ENCODE results near the gene RESP18.
"Not testable (repeated sequence)": the region's sequence is repeated elsewhere in the genome, so short reads cannot be mapped to it uniquely, and the experiment has no call there.

Gene RESP18

DNA sequence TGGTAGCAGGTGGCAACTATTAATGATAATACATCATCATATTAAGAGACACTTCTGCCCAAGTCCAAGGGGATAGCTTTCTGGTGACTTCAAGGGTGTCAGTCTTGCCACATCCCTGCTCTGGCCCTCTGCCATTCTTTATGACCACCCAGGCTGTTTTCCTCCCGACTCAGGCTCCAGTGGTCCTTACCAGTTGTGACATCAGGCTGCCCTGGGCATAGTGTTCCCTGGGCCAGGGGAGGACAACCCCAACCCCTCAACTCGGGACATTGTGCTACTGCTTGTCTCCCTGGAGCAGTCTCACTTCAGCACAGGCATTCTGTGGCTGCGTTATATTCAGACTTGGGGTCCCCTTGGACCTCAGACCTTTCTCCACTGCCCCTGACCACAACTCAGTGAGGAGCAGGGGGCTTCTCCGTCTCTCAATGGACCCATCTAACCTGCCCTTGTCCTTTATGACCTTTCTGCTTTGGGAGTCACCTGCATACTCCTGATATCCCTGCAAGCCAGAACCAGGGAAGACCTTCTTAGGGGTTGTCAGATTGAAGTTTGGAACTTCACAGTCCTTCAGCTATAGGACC lies 40.5 kb downstream of the RESP18 start:
- DNase-seq (ENCODE audit: low spot score): no peak

DNA sequence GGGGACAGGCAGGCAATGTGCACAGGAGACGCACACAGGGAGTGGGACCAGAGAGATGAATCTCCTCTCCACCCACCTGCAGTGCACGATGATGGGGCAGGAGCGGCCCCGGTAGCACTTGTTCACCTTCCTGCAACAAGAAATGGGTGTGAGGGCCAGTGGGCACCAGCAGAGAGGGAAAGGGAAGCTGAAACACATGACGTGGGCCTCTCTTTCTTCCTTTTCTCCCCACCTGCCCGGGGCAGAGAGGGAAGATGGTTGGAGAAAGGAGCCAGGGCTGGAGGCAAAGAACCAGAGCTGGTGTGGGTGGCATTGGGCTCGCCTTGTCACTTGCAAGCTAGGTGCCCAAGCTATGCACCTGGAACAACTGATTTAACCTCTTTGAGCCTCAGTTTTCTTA lies 41.1 kb downstream of the RESP18 start:
- no peak for DNase-seq (ENCODE audit: low spot score)

DNA sequence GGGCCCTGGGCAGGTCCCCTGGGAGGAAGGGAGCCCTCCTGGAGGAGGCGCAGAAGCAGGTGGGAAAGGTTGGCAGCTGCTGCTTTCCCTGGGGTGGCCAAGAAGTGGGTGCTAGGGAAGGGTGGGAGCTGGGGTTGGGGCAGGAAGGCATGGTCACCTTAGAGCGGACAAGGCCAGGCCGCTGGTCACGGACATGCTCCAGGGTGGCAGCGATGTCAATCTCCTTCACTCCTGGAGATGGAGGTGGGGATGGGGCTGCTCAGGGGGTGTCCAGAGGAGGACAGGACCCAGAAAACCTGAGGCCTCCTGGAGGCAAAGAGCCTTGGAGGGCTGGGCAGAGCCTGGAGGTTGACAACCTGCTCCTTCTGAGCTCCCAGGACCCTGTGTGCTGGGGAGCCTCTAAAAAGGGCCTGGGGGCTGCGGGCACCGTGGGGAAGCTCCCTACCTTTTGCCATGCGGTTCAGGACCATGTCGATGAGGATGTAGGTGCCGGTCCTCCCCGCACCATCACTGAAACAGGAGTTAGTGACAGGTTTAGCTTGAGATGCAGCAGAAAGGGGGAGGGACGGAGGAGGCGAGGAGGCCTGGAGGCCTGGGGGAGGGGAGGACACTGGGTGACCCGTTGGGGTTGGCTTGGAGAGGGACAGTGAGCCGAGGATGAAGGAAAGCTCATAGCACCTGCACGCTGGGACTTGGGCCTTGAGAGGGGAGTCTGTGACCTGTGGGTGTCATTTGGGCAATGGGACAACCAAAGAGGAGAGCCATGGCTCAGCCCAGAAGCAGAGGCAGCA lies 42.0 kb downstream of the RESP18 start:
- DNase-seq (ENCODE audit: low spot score): no peak

DNA sequence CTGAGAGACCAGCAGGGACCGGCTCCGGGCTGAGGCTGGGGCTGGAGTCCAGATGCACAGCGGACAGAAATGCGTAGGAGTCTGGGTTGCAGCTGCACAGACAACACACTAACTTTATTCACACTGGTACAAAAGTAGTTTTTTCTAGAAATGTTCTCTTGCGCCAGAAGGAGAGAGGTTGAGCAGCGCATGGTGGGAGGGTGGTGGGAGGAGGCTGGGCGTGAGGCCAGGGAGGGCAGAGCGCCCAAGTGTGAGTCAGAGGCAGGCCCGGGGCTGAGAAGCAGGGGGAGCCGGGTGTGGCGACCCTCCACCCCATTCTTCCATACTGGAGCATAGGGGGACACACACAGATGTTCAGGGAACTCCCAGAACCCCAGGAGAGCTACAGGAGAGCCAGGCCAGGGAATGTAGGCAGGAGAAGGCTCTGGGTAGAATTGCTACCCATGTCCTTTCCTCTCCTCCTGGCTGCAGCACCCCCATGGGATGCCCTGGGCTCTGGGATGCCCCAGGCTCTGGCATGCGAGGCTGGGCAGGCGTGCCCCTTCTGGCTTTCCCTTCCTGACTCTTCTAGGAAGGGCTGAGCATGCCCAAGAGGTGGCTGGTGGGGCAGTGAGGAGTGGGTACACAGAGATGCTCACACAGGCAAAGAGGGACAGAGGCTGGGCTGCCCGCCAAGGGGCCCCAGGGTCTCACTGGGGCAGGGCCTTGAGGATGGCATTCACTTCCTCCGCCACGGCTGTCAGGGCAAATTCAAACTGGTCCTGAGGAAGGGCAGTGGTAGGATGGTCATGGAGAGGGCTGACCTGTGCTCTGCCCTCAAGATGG lies 42.8 kb downstream of the RESP18 start:
- DNase-seq (ENCODE audit: low spot score): no peak

DNA sequence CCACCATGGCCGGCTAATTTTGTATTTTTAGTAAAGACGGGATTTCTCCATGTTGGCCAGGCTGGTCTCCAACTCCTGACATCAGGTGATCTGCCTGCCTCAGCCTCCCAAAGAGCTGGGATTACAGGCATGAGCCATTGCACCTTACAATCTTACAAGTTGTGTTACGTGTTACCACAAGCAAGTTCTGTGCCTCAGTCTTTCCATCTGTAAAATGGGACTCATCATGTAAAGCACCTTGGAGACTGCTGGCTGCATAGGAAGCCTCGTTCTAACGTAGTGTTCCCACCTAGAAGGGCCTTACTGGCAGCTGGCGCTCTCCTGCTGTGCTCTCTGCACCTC lies 43.4 kb downstream of the RESP18 start:
- DNase-seq (ENCODE audit: low spot score): no peak

DNA sequence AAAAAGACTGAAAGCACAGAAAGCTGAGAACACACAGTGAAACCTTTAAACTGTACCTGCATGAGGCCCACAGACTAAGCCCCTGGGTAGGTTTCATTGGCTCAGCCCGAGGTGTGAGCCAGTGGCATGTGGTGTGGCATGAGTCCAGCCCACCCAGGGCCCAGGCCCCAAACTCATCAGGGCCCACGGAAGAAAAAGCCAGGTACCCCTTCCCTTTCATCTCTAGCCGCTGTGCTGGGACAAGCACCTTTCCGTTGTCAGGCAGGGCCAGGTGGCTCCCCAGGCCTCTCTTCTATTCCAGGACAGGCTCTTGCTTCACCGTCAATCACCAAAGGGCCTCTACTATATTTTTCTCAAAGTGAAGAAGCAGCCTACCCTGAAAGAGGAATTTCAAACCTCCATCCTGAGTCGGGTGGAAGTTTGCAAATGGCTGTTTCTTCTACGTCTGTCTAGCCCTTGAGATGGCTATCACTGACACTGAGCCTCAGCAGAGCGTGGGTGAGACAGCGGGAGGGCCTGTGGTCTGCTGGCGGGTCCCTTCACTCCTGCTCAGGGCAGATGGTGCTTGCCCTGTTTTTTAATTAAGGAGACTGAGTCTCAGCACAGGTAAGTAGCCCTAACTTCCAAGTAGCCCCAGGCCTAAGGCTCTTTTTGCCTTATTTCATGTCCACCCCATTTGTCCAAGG lies 44.8 kb downstream of the RESP18 start:
- DNase-seq (ENCODE audit: low spot score): no peak

DNA sequence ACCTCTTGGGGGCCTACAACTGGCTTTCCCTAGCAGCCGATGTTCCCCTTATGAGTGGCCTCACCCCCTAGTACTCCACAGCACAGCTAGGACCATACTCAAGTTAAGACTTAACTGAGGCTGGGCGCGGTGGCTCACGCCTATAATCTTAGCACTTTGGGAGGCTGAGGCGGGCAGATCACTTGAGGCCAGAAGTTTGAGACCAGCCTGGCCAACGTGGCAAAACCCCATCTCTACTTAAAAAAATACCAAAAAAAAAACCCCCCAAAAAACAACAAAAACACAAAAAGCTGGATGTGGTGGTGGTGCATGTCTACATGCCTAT lies 45.5 kb downstream of the RESP18 start:
- not testable (repeated sequence) for DNase-seq (ENCODE audit: low spot score)

DNA sequence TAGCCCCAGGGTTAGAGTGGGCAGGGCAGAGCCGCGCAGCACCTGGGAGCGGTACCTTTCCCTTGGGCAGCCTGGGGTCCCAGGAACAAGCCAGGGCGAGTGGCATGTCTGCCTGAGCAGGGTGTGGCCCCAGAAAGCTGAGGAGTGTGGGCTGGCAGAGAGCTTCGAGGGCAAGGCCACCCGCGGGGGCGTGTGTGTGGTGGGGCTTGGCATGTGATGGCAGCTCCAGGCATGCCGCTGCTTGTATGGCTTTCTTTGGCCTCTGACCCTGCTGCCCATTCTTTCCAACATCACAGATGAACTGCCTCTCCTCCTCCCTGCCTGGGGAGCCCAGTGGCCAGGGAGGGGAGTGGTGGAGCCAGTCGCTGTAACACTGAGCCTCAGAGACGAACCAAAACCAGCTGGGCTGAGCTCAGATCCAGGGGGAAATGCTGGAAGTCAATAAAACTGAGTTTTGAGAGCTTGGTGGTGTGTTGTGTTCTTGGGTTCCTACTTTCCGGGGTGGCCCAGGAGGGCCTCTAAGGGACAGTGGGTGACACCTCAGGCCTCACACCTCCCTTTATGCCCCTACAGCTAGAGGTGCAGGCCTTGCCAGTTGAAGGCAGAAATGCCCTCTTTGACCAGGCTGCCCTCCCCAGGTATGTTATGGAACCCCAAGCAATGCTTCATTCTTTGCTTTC lies 46.0 kb downstream of the RESP18 start:
- no peak for DNase-seq (ENCODE audit: low spot score)

DNA sequence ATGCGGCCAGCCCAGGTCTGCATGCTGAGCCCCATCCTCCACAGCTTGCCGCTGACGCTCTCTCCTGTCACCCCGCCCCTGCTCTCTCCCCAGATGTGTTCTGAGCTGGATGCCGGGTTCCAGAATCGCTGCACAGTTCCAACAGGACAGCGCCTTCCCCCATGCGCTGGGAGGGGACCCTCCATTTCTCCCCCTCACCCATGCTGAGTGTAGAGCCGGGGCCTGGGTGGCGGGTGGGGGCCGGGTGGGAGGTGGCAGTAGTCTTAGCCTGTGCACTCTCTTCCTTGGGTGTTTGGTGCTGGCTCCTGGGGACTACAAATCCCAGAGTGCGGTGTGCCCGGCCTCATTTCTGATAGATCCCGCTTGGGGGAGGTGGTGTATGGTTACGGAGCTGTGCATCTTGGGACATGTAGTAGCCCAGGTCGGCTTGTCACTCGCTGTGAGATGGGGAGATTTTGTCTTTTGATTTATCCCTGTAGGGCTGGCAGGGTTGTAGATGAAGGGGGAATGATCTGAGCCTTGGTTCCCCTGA lies 46.6 kb downstream of the RESP18 start:
- no peak for DNase-seq (ENCODE audit: low spot score)

DNA sequence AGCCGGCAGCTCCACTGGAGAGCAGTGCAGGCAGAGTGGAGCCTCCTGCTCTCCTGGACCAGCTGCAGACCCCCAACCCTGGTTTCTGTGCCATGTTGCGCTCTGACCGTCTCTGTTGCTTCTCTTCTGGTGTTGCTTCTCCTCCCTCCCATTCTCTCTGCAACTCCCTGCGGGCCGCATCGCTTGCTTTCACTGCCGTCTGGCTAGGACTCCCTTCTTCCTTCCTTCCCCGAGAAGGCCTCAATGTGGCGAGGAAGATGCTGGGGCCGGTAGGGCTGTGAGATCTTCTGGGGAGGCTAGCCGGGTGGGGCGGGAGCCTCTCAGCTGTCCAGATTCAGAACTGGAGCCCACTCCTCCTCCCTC lies 47.2 kb downstream of the RESP18 start:
- no peak for DNase-seq (ENCODE audit: low spot score)

DNA sequence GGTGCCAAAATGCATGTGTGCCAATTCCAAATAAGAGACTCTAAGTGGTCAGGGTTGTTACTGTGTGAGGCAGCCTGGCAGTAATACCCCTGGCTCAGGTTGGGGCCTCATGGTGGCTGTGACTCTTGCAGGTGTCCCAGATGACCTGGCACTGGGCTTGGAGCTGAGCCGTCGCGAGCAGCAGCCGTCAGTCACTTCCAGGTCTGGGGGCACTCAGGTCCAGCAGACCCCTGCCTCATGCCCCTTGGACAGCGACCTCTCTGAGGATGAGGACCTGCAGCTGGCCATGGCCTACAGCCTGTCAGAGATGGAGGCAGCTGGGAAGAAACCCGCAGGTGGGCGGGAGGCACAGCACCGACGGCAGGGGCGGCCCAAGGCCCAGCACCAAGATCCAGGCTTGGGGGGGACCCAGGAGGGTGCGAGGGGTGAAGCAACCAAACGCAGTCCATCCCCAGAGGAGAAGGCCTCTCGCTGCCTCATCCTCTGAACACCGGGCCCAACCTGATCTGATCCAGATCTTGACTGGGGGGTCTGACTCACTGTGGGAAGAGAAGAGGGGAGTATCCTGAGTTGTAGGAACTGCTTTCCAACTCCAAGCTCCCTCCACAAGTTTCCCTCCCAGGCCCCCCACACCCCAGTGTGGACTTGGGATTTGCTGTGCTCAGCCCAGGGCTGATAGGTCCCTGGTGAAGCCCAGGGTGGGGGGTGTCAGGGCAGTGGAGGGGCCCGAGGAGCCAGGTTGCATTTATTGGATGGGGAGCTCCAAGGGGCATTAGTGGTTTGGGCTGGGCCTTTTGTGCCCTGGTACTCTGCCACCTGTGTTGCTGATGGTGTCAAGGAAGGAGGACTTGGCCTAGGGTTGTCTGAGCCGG lies 47.8 kb downstream of the RESP18 start:
- DNase-seq (ENCODE audit: low spot score): no peak

DNA sequence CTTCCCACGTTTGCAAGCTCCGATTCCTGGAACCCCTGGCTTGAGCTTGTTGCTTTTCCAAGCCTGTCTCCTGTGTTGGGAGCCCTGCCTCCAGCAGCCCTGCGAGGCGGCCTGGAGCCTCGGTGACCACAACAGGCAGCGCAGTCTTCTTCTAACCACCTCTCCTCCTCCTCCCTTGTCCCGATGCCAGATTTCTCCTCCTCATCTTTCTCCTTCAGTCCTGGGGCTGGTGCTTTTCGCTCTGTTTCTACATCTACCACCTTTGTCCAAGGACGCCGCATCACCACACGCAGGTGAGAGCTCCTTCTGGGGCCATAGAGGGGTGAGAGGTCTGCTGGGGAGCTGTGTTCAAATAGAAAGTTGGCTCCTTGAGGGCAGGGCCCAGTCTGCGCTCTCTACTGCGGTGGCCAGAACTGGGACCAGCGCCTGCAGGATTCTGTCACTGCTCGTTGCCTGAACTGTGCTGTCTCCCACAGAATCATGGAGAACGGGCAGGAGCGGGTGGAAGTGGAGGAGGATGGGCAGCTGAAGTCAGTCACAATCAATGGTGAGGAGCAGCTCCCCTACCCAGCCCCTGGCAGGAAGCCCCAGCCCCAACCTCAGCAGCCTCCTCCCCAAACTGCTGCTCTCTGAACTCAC lies 49.5 kb downstream of the RESP18 start:
- DNase-seq (ENCODE audit: low spot score): no peak

DNA sequence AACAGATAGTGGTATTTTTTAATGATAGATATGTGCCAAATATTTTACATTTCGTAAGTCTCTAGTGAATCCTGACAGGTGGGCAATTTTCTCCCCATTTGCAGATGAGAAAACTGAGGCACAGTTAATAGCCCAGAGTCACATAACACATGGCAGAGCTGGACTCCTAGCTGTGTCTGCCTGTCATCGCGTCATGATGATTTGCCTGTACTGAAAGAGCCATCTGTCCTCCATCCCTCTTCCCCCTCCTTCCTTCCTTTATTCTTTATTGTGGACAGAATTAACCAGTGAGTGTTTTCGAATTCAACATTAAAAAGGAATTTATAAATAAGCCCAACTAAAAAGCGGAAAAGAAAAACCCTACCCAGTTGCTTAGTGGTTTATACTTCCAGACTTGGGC lies 50.2 kb downstream of the RESP18 start:
- DNase-seq (ENCODE audit: low spot score): no peak

DNA sequence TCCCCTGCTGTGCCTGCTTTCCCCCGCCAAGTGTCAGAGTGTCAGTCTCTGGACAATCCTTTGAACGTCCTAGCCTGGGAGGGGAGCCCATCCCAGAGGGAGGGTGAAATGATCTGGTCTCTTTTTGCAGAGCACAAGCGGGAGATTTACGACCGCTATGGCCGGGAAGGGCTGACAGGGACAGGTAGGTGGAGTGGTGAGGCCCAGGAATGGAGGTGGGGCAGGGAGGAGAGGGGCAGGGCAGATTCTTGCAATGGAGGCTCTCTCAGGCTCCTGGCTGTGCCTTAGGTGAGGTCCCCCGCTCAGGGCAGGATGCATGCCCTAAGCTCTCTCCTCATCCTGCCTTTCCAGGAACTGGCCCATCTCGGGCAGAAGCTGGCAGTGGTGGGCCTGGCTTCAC lies 51.0 kb downstream of the RESP18 start:
- no peak for DNase-seq (ENCODE audit: low spot score)

DNA sequence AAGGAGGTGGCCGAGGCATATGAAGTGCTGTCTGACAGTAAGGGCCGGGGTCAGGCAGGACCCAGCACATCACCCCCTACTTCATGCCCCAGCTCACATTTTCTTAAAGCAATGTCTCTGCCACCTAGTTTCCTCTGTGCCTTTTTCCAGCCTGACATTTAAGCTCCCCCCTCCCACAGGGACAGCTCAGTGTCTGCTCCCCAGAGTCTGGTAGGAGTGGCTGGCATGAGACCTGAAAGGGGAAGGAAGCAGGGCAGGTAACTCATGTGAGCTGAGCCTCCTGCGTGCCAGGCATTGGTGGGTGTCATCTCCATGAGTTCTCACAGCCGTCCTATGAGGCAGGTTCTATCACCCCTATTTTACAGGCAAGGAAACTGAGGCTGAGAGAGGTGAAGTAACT lies 51.9 kb downstream of the RESP18 start:
- no peak for DNase-seq (ENCODE audit: low spot score)

DNA sequence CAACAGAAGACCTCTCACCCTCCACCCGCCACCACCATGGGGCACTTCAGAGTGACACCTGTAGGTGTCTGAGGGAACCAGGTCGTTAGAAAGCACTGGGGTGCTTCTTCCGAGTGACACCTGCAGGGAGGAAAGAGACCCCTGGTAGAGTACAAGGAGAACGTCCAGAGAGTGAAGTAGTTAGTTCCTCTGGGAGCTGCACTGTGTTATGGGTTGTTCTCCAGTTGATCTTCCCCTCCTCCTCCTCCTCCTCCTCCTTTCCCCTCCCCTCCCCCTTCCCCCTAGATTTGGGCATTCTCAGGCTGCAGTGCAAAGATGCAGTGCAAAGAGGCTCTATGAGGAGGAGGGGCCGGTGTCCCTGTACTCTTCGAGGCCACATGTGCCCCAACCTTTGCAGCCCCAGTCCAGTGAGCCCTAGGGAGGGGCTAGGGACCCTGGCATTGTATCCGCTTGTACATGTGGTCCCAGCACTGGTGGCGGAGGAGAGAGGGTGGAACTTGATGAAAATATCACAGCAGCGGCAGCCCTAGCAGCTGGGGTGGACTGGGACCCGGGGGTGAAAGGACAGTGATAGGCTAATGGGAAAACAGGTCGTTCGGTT lies 52.5 kb downstream of the RESP18 start:
- DNase-seq (ENCODE audit: low spot score): no peak

DNA sequence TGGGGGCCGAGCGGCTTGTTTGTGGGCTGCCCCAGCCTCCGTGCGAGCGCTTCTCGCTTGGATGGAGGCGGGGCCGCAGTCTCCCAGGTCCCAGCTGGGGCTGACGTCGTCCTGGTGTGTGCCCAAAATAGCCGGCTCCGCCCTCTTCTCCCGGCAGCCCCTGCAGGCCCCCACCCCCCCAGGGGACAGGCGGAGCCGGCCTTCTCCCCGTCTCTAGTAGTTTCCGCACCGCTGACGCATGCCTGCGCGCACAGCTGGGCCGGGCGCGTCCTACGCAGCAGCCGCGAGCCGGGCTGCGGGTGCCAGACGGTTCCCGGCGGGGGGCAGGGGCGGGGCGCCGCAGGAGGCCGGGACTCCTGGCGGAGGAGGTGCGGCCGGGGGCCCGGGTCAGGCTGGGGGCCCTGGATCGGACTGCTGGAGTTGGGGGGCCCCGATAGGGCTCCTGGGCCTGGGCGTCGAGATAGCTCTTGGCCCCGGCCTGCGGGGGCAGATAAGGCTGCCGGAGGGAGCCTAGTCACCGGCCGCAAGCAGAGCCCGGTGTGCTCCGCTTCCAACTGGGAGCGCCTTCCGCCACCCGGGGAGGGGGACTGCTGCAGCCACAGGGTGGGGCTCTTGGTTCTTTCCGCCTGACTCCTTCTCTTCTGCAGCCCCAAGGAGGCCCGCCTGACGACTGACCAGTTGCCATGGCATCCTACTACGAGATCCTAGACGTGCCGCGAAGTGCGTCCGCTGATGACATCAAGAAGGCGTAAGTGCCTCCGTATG lies 53.2 kb downstream of the RESP18 start, which contains the start of gene DNAJB2:
DNAJB2 (plus strand) TSS at position 216 of the 765 bp plus-strand sequence; CDS start at position 684, 468 bp downstream.
- DNase-seq (ENCODE audit: low spot score): peak; percentile 98

DNA sequence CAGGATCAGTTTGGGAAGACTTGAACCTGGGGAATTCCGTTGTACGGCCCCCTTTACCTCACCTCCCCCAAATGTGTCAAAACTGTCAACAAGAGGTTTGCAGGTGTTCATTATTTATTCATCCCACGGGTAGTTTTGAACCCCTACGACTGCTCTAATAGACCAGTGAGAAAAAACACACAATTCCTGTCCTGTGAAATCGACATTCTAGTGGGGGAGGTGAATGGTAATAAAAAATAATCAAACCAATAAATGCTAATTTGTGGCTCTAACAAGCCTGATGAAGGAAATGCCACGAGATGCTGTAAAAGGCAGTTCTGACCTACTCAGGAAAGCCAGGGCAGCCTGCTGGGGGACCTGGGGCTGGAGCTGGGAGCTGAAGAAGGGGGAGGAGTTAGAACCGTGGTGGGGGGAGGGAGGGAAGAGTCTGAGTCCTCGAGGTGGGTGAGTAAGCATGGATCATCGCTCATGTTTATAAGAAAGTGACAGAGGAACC lies 53.8 kb downstream of the RESP18 start:
- no peak for DNase-seq (ENCODE audit: low spot score)

All from CD4-positive, alpha-beta T cell treated with Interleukin-6 at 100 ng/mL for 8 hours (primary cell).